Stimulated activated CD8-positive, alpha-beta memory T cell treated with anti-CD3 and anti-CD28 coated beads, Interleukin-2, amount 100 ng/mL, for 1 hour (primary cell): Measurements from ENCODE around the gene RASL10B.

Experiments
- DNase-seq, 2 donors: peaks; one replicate each; pipeline ENCODE4 v3.0.0-alpha.2; 2020; ENCODE audit warnings: low read depth in 2 of 2

RASL10B gene

DNA sequence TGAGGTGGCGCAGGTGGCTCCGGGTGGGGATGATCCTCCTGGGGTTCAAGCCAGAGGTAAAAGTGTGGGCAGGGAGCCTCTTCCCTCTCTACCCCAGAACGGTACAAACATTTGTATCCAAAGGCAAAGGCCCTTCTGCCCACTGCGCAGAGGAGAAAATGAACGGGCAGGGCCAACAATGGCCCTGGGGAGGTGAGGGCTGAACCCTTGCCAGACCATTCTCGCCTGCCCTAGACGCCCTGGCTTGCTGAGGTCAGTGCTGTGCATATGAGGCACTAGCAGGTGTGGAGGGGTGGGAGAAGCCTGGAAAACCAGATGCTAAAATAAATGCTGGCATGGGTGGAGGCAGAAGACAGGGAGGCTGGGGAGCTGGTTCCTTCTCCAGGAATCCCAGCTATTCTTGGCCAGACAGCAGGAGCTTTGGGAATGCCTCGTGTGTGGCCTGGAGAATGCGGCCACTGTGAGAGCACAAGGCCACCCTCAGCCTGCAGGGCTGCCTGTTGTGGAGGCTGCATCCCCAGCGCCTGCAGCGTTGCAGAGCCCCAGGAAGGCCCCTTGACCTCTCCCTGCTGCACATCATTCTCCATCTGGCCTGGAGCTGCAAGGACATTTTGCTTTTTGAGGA, 33.8 kb downstream of the RASL10B start:
- DNase-seq = no peak

DNA sequence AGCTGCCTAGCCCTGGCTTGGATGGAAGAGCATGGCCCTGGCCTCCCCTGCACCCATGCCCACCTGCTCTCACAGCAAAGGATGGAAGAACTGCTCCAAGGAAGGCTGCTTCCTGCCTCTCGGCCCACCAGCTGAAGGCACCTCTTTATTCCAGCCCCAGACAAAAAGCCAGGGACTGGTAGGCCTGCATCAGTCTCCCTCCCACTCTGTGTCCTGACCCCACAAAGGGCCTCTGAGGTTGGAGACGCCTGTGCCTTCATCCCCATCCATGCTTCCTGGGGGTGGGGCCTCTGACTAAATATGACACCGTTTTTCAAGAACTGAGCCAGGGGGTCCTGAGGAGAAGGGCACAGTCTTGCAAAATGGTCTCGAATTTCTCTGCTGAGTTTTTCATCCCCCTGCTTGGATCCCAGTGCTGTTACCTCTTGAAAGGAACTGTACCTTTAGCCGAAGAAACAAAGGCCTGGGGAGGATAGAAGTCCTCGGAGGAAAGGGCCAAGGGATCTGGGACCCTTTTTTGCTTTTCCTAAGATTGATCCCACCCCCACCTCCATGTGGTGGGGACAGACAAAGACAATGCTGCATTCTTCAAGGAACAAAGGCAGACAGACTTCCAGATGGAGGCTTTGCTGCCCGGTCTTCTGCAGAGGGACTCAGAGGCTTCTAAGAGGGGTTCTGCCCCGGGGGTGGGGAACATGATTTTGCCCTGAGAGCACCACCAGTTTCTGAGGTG, 34.5 kb downstream of the RASL10B start:
- DNase-seq = no peak

DNA sequence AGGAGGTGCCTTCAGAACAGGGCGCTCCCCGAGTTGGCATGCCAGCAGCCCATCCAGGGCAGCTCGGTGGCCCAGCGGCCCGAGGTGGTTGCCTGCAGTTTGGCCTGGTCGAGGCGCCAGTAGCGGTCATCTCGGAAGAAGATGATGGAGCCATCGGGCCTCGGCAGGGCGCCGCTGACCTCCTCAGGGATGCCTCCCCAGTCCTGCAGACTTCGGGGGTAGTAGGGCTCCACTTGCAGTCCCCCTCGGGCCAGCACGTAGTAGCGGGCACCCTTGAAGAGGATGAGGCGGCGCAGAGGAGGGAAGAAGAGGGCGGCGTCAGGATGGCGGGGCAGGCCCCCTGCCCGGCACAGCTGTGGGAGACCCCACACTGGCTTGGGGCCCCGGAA, 35.0 kb downstream of the RASL10B start:
- no peak for DNase-seq

DNA sequence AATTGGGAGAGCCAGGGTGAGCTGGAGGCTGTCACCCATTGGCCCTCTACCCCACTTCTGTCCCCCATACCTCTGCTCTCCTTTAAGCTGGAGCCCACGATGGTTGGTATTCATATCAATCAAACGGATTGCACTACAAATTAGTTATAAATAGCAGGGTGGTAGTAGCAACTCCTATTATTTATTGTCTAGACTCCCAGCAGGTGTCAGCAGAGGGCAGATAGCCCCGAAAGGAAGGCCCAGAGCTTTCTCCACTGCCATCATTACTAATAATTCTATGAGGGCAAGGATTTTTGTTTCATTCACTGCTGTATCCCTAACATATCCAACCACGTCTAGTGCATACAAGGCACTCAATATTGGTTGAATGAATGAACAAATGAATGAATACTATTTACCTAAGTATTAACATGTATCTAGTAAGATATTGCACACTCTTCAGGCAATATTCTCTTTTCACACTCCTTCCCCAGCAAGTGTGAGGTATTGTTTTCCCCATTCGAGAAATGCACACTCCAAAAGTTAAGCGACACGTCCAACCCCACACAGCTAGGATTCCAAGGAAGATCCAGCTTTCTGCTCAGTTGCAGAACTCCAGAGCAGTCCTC, 35.6 kb downstream of the RASL10B start:
- no peak for DNase-seq

DNA sequence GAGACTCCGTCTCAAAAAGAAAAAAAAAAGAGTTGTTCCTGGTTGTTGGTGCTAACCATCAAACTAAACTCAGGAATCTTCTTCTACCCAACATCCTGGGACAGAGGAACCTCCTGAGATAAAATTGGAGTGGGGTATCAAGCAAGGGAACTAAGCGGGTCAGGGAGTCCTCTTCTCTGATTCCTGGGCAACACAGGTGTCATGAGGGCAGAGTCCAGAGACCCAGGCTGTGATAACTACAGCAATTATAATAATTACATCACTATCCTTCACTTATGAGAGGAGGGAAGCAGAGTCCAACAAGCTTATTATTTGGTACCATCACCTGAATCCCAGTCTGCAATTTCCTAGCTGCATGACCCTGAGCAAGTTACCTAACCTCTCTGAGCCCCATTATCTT, 37.4 kb downstream of the RASL10B start:
- DNase-seq = no peak

DNA sequence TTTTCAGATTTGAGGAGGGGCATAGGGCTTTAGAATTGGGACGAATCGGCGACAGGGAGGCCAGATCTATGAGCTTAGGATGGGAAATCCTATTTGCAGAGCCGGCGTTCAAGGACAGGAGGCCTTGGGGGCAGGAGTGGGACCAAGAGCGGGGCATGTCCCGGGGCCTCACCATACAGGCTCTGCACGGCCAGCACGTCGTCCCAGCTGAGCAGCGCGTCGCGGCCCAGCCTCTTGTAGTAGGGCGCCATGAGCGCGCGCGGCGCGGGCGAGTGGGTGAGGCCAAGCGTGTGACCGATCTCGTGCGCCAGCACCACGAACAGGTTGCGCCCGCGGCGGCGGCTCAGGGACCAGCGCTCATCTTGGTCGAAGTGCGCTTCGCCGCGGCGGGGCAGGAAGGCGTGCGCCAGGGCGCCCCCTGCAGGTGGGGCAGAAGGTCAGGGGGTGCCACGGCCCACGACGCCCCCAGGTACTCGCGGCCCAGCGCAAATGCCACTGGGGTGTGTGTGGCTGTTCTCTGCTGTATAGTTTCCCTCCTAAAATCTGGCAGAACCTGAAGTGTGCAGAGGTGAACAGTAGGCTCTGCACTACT, 38.6 kb downstream of the RASL10B start:
- no peak for DNase-seq

DNA sequence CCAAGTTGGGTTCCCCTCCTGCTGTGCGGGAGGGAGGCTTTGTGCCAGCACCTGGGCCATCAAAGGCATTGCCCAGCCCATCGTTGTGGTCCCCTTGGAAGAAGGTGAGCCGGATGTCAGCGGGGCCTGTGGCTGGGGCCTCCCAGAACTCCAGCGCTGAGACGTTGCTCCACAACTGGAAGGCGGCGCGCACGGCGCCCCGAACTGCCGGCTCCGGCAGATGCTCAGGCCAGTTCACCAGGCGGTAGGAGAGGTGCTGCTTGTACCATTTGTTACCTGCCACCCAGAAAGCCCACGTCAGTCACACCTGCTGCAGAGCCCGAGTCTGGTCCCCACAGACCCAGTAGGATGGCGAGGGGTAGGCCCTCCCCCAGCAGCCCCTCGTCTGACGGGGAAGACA, 41.7 kb downstream of the RASL10B start:
- DNase-seq = no peak

DNA sequence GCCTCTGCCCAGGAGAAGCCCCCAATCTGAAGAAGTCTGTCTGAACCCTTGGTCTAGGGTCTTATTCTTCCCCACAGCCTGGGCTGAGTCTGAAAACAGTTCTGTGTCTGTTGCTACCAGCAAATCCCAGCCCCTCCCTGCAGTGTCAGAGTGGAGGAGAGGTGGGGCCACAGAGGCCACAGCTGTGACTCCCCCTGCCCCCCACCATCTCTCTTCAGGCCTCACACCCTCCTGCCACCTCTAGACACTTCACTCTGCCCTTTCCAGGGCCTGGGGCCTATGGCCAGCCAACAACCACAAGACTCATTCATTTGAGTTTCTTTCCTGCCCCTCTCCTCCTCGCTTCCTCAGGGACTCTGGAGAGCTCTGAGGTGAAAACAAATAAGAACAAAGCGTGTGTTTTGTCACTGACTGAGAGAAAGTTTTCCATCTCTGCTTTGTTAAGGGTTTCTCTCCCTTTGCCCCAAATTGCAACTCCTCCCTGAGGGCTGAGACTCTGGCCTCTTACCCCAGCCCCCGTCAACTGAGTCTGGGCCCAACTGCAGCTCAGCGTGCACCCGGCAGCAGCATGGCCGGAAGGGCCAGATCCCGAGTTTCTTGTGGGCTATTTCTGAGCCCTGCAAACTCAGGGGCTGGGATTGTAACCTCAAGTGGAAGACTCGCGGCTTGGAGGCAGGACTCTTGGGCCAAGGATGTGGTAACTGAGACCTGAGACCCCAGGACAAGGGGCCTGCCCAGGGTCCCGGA, 42.4 kb downstream of the RASL10B start:
- DNase-seq = no peak

DNA sequence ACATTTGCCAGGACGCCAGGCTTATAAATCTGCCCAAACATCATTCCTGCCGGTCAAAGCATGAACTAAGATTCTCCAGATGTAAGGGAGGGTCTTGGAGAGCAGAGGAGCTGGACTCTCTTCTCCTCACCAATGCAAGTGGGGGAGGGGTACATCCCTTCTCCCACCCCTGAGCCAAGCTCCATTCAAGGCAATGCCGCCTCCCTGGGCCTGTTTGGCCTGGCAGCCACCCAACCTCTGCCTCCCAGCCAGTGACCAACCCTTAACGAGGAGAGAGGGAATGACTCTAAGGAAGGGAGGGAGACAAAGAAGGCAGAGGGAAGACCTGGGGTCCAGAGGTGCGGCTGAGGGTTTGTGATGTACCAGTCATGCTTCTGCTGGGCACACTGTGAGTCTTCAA, 43.1 kb downstream of the RASL10B start:
- DNase-seq = no peak

DNA sequence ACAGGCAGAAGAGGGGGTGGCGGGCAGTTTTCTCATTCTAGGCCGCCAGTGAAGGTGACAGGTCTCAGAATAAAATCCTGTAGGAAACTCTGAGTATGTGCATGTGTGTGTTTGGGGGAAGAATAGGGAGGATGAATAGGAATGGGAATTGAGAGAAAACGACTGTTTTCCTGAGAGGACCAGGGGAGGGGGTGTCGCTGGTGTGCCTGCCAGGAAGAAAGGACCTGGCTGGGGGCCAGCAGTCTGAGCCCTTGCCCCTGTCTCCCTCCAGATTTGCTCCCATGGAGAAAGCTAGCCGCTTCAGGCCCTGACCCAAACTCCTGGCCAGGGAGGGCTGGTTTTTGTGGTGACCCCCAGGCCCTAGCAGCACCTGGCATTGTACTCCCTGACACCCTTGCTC, 43.6 kb downstream of the RASL10B start:
- no peak for DNase-seq

DNA sequence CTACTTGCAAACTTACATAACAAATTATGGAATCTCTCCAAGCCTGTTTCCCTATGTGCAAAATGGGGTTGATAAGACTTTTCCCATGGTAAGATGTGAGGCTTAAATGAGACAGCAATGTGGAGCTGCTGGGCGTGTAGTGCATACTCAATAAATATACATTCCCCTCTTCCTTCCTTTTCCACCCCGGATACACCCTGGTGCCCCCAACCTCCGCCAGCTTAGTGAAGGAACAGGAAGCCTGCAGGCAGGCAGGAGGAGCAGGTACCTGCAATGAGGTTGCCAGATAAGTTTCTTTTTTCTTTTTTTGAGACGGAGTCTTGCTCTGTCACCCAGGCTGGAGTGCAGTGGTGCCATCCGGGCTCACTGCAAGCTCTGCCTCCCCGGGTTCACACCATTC, 44.1 kb downstream of the RASL10B start:
- DNase-seq = no peak

DNA sequence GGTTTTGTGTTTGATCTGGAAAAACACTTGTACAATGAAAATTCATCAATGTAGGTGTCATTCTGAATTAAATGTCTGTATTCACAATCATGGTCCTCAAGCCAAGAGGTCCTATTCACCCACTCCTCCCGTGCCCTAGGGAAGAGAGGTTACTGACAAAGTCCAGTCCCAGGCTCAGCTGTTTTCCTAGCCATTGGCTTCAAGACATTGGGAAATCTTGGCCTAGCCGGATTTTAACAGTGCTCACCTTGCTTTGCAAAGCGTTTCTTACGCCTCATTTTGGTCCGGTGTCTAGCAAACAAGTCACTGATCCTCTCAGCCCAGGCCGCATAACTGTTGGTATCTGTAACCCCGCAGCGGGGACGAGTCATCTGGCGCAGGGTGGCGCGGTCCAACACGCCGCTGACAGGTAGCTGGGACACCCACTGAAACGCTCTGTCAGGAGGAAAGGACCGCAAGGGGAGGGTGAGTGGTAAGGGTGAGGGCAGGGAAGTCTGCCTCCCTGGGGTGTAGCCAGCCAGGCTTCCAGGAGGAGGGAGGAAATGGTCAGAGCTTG, 47.3 kb downstream of the RASL10B start:
- DNase-seq = no peak

DNA sequence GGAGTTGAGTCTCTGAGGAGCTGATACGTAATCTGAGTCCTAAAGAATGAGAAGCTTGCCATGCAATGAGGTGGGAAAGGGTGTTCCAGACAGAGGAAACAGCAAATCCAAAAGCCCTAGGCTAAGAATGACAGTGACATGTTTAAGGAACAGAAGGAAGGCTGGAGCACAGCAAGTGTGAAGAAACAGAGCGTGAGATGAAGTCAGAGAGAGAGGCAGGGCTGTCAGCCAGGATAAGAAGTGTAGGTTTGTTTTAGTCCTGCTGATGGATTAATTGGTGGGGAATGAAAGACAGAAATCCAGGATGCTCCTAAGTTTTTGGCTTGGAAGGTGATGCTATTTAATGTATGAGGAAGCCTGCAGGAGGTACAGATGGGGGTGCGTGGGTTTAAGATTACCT, 49.5 kb downstream of the RASL10B start:
- no peak for DNase-seq

DNA sequence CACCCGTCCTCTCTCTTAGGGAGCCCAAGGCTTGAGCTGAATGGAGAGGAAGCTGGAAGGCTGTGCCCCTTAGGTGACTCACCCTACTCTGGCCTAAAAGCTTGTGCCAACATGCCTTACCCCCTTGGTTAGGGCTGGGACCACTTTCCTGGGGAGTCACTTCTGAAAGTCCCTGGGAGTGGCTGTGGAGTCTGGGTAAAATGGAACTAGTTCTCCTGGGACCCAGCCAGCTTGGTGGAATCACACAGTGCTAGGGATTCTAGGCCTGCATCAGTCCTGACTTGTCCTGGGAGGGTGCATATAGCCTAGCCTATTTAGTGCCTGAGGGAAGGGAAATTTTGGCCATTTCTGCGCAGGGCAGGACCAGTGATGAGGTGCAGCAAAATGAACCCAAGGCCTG, 53.5 kb downstream of the RASL10B start:
- no peak for DNase-seq

DNA sequence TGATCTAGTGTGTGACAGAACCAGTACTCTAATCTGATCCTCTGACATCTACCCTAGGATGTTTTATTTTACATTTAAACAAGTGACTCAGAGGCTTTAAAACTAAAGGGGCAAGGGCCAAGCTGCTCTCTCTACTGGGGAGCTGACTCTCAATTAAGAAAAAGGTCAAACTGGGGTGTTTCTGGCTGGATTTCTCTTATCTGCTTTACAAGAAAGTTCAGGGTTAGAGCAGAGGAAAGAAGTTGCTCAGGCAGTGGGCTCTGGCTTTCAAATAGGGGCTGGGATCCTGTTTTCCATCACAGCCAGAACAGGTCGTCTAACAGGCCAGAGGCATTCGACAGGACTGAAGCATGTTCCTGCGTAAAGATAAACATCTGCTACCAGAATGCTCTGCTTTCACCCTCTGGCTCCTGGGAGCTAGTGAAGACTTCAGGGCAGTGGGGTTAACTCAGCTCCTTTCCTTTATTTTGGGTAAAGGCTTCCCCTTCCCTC, 55.5 kb downstream of the RASL10B start:
- no peak for DNase-seq

DNA sequence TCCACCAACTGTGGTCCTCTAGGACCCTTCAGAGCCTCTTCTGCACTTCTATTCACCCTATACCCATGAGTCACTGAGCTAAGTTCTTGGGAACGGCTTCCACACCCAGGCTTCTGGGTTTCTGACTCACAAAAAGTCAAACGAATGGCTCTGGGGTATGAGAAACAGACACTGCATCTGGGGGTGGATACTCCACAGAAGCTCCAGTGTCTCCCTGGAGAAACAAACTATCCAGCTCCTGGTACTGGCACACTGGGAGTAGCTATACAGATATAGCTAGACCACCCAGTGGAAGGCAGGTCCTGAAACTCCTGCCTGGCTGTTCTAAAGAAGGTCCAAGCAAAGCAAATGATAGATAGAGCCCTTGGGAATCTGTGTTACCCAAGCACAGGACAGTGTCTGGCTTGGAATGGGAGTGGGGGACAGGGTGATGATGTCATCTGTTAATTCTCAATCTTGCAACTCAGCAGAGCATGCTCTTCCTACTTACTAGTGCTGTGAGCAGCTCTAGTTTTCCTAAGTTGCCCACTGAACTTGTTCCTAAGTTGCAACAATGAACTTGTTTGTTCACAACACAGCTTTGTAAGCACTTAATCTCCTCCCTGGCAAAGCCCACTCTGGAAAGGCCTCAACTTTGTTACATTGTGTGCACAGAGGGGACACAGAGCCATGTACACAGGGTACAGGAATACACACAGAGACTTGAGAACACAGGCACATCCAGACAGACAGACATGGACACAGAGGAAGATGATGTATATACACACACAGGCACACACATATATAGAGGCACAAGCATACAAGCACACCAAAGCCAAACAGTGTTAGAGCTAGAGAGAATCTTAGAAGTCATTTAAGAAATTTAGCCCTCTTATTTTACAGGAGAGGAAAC, 57.3 kb downstream of the RASL10B start:
- no peak for DNase-seq

DNA sequence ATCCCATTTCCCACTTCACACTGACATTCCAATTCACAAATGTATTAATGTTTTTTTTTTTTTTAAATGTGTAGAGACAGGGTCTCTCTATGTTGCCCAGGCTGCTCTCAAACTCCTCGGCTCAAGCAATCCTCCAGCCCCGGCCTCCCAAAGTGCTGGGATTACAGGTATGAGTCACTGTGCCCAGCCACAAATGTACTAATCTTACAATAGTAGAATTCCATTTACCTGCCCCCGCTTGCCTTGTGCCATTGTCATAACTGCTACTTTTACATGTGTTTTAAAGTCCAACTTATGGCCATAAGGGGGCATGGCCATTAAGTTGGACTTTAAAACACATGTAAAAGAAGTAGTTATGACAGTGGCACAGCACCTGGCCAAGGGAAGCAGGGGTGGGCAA, 59.4 kb downstream of the RASL10B start:
- no peak for DNase-seq

DNA sequence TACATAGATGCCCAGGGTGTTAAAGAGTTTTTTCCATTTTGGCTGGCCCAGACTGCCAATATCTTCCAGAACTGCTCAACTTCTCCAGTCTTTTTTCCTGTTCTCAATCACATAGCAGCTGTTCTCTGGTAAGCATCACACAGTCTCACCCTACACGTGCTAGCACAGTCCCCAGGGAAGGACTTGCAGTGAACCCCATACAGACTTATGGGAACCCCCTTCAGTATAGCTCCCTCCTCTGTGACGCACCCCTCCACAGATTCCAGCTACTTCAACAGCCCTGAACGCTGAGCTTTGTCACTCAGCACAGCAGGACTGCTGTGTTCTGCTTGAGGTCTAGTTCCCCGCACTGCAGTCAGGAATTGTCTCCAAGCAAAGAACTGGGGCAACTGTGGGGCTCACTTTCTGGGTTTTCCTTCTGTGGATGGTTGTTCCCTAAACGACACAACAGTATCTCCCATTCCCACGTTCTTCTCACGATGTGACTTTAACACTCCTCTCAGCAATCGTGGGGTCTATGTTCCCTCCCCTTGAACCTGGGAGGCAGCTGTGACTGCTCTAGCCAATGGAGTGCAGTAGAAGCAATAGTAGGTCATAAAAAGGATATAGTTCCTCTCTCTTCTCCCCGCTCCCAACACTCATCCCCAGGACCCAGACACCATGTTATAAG, 60.4 kb downstream of the RASL10B start:
- no peak for DNase-seq
